ENCODE data around the gene SERINC4. TPM values are rescaled to one million over a fixed set of nuclear protein-coding genes. Genes with fewer than 3 reads are reported as not detected.
"Not testable (repeated sequence)": the region's sequence is repeated elsewhere in the genome, so short reads cannot be mapped to it uniquely, and the experiment has no call there.

SERINC4 gene
- total and polyA plus RNA-seq, 2 donors from 2014 or later, result 0.13 to 0.47 TPM

- Histone ChIP-seq H3K9ac (ENCODE audit: low read length in 3 of 3) (no peak overlapping the region), H3K36me3 (ENCODE audit: control insufficient read depth in 2 of 3, insufficient read depth in 3 of 3, low read length in 3 of 3) (peaks cover 3 to 48% (median 40%) of the 10 kb centered on the region in 3 donors), H3K4me3 (ENCODE audit: low read length in 3 of 3) (no peak overlapping the region), H3K4me1 (ENCODE audit: control insufficient read depth in 2 of 3, insufficient read depth in 2 of 3, low read depth in 1 of 3, low read length in 3 of 3) (no peaks in the 10 kb centered on the region), H3K9me3 (ENCODE audit: control insufficient read depth in 2 of 3, insufficient read depth in 1 of 3, low read length in 3 of 3) (no peaks in the 10 kb centered on the region), H3K27ac (ENCODE audit: low read depth in 2 of 2, low read length in 2 of 2) (no peak overlapping the region), H3K27me3 (ENCODE audit: control insufficient read depth, insufficient read depth, low read length) (no peaks in the 10 kb centered on the region)
- intact Hi-C loops (cut with DNase I), result no loop called here
- no peak for TF ChIP-seq CTCF (IDR thresholded peaks at IDR 0.05; ENCODE audit: borderline replicate concordance, extremely low read depth, insufficient read depth)
- FAIRE-seq (no peak), DNase-seq (no peak)
Measured at GRCh38 chr15:43808435-43808950, 8.5 kb upstream of the SERINC4 start.

DNA sequence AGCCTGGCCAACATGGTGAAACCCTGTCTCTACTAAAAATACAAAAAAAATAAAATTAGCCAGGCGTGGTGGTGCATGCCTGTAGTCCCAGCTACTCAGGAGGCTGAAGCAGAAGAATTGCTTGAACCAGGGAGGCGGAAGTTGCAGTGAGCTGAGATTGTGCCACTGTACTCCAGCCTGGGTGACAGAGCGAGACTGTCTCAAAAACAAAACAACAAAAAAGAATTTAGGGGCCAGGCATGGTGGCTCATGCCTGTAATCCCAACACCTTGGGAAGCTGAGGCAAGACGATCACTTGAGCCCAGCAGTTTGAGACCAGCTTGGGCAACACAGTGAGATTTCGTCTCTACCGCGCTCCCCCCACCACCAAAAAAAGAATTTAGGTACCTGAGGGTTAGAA, 2.7 kb upstream of the SERINC4 start:
- H3K4me3 ChIP-seq (ENCODE audit: low read length in 3 of 3); intact Hi-C loops (cut with DNase I); H3K9ac ChIP-seq (ENCODE audit: low read length in 3 of 3); DNase-seq; H3K27ac ChIP-seq (ENCODE audit: low read depth in 2 of 2, low read length in 2 of 2); H3K9me3 ChIP-seq (ENCODE audit: control insufficient read depth in 2 of 3, insufficient read depth in 1 of 3, low read length in 3 of 3); H3K27me3 ChIP-seq (ENCODE audit: control insufficient read depth, insufficient read depth, low read length); FAIRE-seq: not testable (repeated sequence)
- peaks cover 0 to 22% (median 17%) of the 10 kb centered on the region in 3 donors for H3K4me1 ChIP-seq (ENCODE audit: control insufficient read depth in 2 of 3, insufficient read depth in 2 of 3, low read depth in 1 of 3, low read length in 3 of 3)
- H3K36me3 ChIP-seq (ENCODE audit: control insufficient read depth in 2 of 3, insufficient read depth in 3 of 3, low read length in 3 of 3), result peaks cover 7 to 22% (median 19%) of the 10 kb centered on the region in 3 donors

- Histone ChIP-seq H3K36me3 (ENCODE audit: control insufficient read depth in 2 of 3, insufficient read depth in 3 of 3, low read length in 3 of 3) (peaks cover 7 to 20% (median 12%) of the 10 kb centered on the region in 3 donors), H3K4me1 (ENCODE audit: control insufficient read depth in 2 of 3, insufficient read depth in 2 of 3, low read depth in 1 of 3, low read length in 3 of 3) (peaks cover 0 to 22% (median 18%) of the 10 kb centered on the region in 3 donors)
- peak; percentile 39 for FAIRE-seq
Measured at GRCh38 chr15:43800286-43801141, 494 bp upstream of the SERINC4 start, which contains the start of gene HYPK. Gene HYPK (plus strand): TSS chr15:43800599. CDS start chr15:43800623, 24 bp downstream.

More at GRCh38 chr15:43800286-43801141, 494 bp upstream of the SERINC4 start, which contains the start of gene HYPK:
- no peak for TF ChIP-seq CTCF (IDR thresholded peaks at IDR 0.05; ENCODE audit: borderline replicate concordance, extremely low read depth, insufficient read depth)
- H3K4me3 ChIP-seq (ENCODE audit: low read length in 3 of 3), result peak within 1 kb of the TSS; percentile 97 to 99 (median 98)
- H3K9ac ChIP-seq (ENCODE audit: low read length in 3 of 3), result peak within 1 kb of the TSS; percentile 96 to 97 (median 97)
- H3K27me3 ChIP-seq (ENCODE audit: control insufficient read depth, insufficient read depth, low read length), result no peaks in the 10 kb centered on the region
- no peaks in the 10 kb centered on the region for H3K9me3 ChIP-seq (ENCODE audit: control insufficient read depth in 2 of 3, insufficient read depth in 1 of 3, low read length in 3 of 3)
- peak within 1 kb of the TSS; percentile 98 to 100 for H3K27ac ChIP-seq (ENCODE audit: low read depth in 2 of 2, low read length in 2 of 2)
- intact Hi-C loops (cut with DNase I), result no loop called here
- DNase-seq, result peak; percentile 95 to 97 (median 96)
